ENCODE measurements around the gene DACH1. TPM values are rescaled to one million over a fixed set of nuclear protein-coding genes. Genes with fewer than 3 reads are reported as not detected.

Gene DACH1
- total RNA-seq, 1 experiment from 2014 or later, result 0.14 TPM

DNA sequence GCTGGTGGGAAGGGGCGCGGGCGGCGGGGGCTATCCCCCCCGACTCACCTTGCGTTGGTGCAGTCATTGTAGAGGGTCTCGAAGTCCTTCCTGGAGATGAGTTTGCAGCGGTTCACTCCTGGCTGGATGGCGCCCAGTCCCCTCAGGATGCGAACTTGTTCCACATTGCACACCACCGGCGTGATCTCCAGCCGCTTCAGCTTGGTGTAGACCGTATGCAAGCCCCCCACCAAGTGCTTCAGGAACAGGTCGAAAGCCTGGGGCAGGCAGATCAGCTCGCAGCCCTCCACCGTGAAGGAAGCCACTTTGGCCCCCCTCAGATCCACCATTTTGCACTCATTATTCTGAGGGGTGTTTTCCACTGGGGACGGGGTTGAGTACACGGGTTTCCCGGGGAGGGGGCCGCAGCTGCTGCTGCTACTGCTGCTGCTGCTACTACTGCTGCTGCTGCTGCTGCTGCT lies 1.1 kb downstream of the DACH1 start:
- BruUV-seq (replicated peaks), result no TSS peak
- intact Hi-C loops (cut with micrococcal nuclease; ENCODE audit: unreplicated experiment), result no loop called here

GRCh38 chr13:71864986-71865873 lies 1.8 kb downstream of the DACH1 start:
- peak; percentile 0 for DNase-seq
- no TSS peak for BruUV-seq (replicated peaks)
- H3K4me1 Mint-ChIP-seq (ENCODE audit: low read depth, unreplicated experiment), result no peaks in the 10 kb centered on the region
- H3K27me3 Mint-ChIP-seq (ENCODE audit: unreplicated experiment), result no peaks in the 10 kb centered on the region
- CTCF ChIA-PET, result no interaction called here
- TF ChIP-seq, protein P1, sequence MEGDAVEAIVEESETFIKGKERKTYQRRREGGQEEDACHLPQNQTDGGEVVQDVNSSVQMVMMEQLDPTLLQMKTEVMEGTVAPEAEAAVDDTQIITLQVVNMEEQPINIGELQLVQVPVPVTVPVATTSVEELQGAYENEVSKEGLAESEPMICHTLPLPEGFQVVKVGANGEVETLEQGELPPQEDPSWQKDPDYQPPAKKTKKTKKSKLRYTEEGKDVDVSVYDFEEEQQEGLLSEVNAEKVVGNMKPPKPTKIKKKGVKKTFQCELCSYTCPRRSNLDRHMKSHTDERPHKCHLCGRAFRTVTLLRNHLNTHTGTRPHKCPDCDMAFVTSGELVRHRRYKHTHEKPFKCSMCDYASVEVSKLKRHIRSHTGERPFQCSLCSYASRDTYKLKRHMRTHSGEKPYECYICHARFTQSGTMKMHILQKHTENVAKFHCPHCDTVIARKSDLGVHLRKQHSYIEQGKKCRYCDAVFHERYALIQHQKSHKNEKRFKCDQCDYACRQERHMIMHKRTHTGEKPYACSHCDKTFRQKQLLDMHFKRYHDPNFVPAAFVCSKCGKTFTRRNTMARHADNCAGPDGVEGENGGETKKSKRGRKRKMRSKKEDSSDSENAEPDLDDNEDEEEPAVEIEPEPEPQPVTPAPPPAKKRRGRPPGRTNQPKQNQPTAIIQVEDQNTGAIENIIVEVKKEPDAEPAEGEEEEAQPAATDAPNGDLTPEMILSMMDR (IDR thresholded peaks at IDR 0.05; ENCODE audit: unreplicated experiment), result no peak
- H3K36me3 Mint-ChIP-seq (ENCODE audit: insufficient read depth, unreplicated experiment), result peaks cover 23% of the 10 kb centered on the region
- intact Hi-C loops (cut with micrococcal nuclease; ENCODE audit: unreplicated experiment), result no loop called here
- no peaks in the 10 kb centered on the region for H3K9me3 Mint-ChIP-seq (ENCODE audit: low read depth, unreplicated experiment)
- no peak overlapping the region for H3K27ac Mint-ChIP-seq (ENCODE audit: unreplicated experiment)
- H3K4me3 Mint-ChIP-seq (ENCODE audit: low read depth, unreplicated experiment), result peak overlapping the region; percentile 76

More for the DNA sequence above, 1.1 kb downstream of the DACH1 start:
- peak; percentile 0 for DNase-seq
- Mint-ChIP-seq H3K36me3 (ENCODE audit: insufficient read depth, unreplicated experiment) (peaks cover 23% of the 10 kb centered on the region), H3K4me3 (ENCODE audit: low read depth, unreplicated experiment) (peak overlapping the region; percentile 76), H3K27ac (ENCODE audit: unreplicated experiment) (no peak overlapping the region), H3K27me3 (ENCODE audit: unreplicated experiment) (no peaks in the 10 kb centered on the region), H3K9me3 (ENCODE audit: low read depth, unreplicated experiment) (no peaks in the 10 kb centered on the region), H3K4me1 (ENCODE audit: low read depth, unreplicated experiment) (no peaks in the 10 kb centered on the region)
- TF ChIP-seq, protein P1 (IDR thresholded peaks at IDR 0.05; ENCODE audit: unreplicated experiment), result no peak
- CTCF ChIA-PET, result no interaction called here

GRCh38 chr13:71864094-71864985 lies 2.7 kb downstream of the DACH1 start:
- Mint-ChIP-seq H3K4me3 (ENCODE audit: low read depth, unreplicated experiment) (peak overlapping the region; percentile 76), H3K4me1 (ENCODE audit: low read depth, unreplicated experiment) (no peaks in the 10 kb centered on the region), H3K36me3 (ENCODE audit: insufficient read depth, unreplicated experiment) (peaks cover 23% of the 10 kb centered on the region), H3K27me3 (ENCODE audit: unreplicated experiment) (no peaks in the 10 kb centered on the region), H3K9me3 (ENCODE audit: low read depth, unreplicated experiment) (no peaks in the 10 kb centered on the region), H3K27ac (ENCODE audit: unreplicated experiment) (no peak overlapping the region)
- BruUV-seq (replicated peaks), result no TSS peak
- peak; percentile 0 for DNase-seq
- CTCF ChIA-PET, result interaction anchor here (0.6 kb wide), 1 partner anchor 611 kb away, joined by 5 read pairs; no protein-coding TSS in a partner anchor
- TF ChIP-seq, protein P1 (IDR thresholded peaks at IDR 0.05; ENCODE audit: unreplicated experiment), result no peak
- intact Hi-C loops (cut with micrococcal nuclease; ENCODE audit: unreplicated experiment), result no loop called here

GRCh38 chr13:71863254-71863865 lies 3.6 kb downstream of the DACH1 start:
- Mint-ChIP-seq H3K4me1 (ENCODE audit: low read depth, unreplicated experiment) (no peaks in the 10 kb centered on the region), H3K9me3 (ENCODE audit: low read depth, unreplicated experiment) (no peaks in the 10 kb centered on the region), H3K27ac (ENCODE audit: unreplicated experiment) (no peak overlapping the region), H3K4me3 (ENCODE audit: low read depth, unreplicated experiment) (no peak overlapping the region), H3K36me3 (ENCODE audit: insufficient read depth, unreplicated experiment) (peaks cover 23% of the 10 kb centered on the region), H3K27me3 (ENCODE audit: unreplicated experiment) (no peaks in the 10 kb centered on the region)
- intact Hi-C loops (cut with micrococcal nuclease; ENCODE audit: unreplicated experiment), result no loop called here
- no TSS peak for BruUV-seq (replicated peaks)
- DNase-seq, result no peak
- TF ChIP-seq, protein P1 (IDR thresholded peaks at IDR 0.05; ENCODE audit: unreplicated experiment), result no peak
- CTCF ChIA-PET, result no interaction called here

Data from Calu3 (cell line).